Measurements from ENCODE around the gene CA6.

Gene CA6

DNA sequence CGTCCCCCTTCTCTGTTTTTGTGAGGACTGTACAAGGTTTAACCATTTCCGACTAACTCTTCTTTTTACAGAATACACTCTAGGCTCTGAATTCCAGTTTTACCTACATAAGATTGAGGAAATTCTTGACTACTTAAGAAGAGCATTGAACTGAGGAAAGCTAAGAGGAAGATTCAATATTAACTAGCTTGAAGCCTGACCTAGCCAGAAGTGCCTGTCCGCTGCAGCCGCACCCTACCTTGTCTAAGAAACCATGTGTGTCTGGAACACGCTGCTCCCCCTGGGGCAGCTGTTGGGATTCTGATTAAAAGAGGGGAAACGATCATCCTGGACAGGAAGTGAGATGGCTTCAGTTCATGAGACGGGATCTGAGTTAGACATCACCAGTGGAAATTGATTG lies 28.9 kb downstream of the CA6 start:
- Histone ChIP-seq H3K27ac (ENCODE audit: low read length) (no peak overlapping the region), H3K79me2 (ENCODE audit: low read length) (no peaks in the 10 kb centered on the region), H3K9me2 (replicated peaks; ENCODE audit: insufficient read depth, low read length) (no peaks in the 10 kb centered on the region), H4K20me1 (ENCODE audit: insufficient read depth, low read length) (no peaks in the 10 kb centered on the region), H3K36me3 (replicated peaks; ENCODE audit: insufficient read depth, low read length) (no peaks in the 10 kb centered on the region), H2AFZ (ENCODE audit: low read length) (no peak overlapping the region), H3K4me1 (ENCODE audit: low read length) (0 out of 2 replicates have a peak, but pooled peaks cover 3% of the 10 kb centered on the region), H3K27me3 (replicated peaks; ENCODE audit: insufficient read depth, low read length) (peaks cover 7% of the 10 kb centered on the region), H3F3A (ENCODE audit: insufficient read depth, low read length) (no peaks in the 10 kb centered on the region), H3K4me2 (ENCODE audit: low read depth, low read length) (no peak overlapping the region), H3K9ac (ENCODE audit: low read length) (no peak overlapping the region), H3K9me3 (replicated peaks; ENCODE audit: insufficient read depth, low read length) (no peaks in the 10 kb centered on the region), H3K4me3 (ENCODE audit: low read length) (no peak overlapping the region)
- TF ChIP-seq CTCF (IDR thresholded peaks at IDR 0.05; ENCODE audit: low read length) (no peak), EZH2phosphoT487 (IDR thresholded peaks at IDR 0.05; ENCODE audit: low read length) (no peak), EZH2 (optimal IDR thresholded peaks at IDR 0.05; ENCODE audit: low read depth, low read length) (no peak)
- no peak for DNase-seq

- Histone ChIP-seq H3K36me3 (replicated peaks; ENCODE audit: insufficient read depth, low read length) (no peaks in the 10 kb centered on the region), H3K4me3 (ENCODE audit: low read length) (no peak overlapping the region), H3K27ac (ENCODE audit: low read length) (no peak overlapping the region), H3K4me1 (ENCODE audit: low read length) (no peaks in the 10 kb centered on the region), H3K9ac (ENCODE audit: low read length) (no peak overlapping the region), H3K27me3 (replicated peaks; ENCODE audit: insufficient read depth, low read length) (peaks cover 18% of the 10 kb centered on the region; the same call in 1 of the 2 replicates), H3K9me2 (replicated peaks; ENCODE audit: insufficient read depth, low read length) (no peaks in the 10 kb centered on the region), H3K79me2 (ENCODE audit: low read length) (no peaks in the 10 kb centered on the region), H3F3A (ENCODE audit: insufficient read depth, low read length) (no peaks in the 10 kb centered on the region), H3K9me3 (replicated peaks; ENCODE audit: insufficient read depth, low read length) (no peaks in the 10 kb centered on the region), H2AFZ (ENCODE audit: low read length) (no peak overlapping the region), H4K20me1 (ENCODE audit: insufficient read depth, low read length) (no peaks in the 10 kb centered on the region), H3K4me2 (ENCODE audit: low read depth, low read length) (no peak overlapping the region)
- no peak for TF ChIP-seq CTCF (IDR thresholded peaks at IDR 0.05; ENCODE audit: low read length)
- no peak for TF ChIP-seq EZH2phosphoT487 (IDR thresholded peaks at IDR 0.05; ENCODE audit: low read length)
- no peak for TF ChIP-seq EZH2 (optimal IDR thresholded peaks at IDR 0.05; ENCODE audit: low read depth, low read length)
- DNase-seq = no peak
These were observed 30.7 kb downstream of the CA6 start for GRCh38 chr1:8976338-8976737.

GRCh38 chr1:8976896-8977450 lies 31.3 kb downstream of the CA6 start:
- Histone ChIP-seq H3K27ac (ENCODE audit: low read length) (no peak overlapping the region), H4K20me1 (ENCODE audit: insufficient read depth, low read length) (no peaks in the 10 kb centered on the region), H3K4me3 (ENCODE audit: low read length) (no peak overlapping the region), H3K36me3 (replicated peaks; ENCODE audit: insufficient read depth, low read length) (no peaks in the 10 kb centered on the region), H3K79me2 (ENCODE audit: low read length) (no peaks in the 10 kb centered on the region), H3K9ac (ENCODE audit: low read length) (no peak overlapping the region), H3K27me3 (replicated peaks; ENCODE audit: insufficient read depth, low read length) (peaks cover 20% of the 10 kb centered on the region; the same call in 1 of the 2 replicates), H3K4me1 (ENCODE audit: low read length) (no peaks in the 10 kb centered on the region), H3K4me2 (ENCODE audit: low read depth, low read length) (no peak overlapping the region), H3K9me3 (replicated peaks; ENCODE audit: insufficient read depth, low read length) (no peaks in the 10 kb centered on the region), H3K9me2 (replicated peaks; ENCODE audit: insufficient read depth, low read length) (no peaks in the 10 kb centered on the region), H3F3A (ENCODE audit: insufficient read depth, low read length) (no peaks in the 10 kb centered on the region), H2AFZ (ENCODE audit: low read length) (no peak overlapping the region)
- TF ChIP-seq EZH2phosphoT487 (IDR thresholded peaks at IDR 0.05; ENCODE audit: low read length) (no peak), EZH2 (optimal IDR thresholded peaks at IDR 0.05; ENCODE audit: low read depth, low read length) (no peak), CTCF (IDR thresholded peaks at IDR 0.05; ENCODE audit: low read length) (no peak)
- no peak for DNase-seq

Data from MM.1S (cell line).